HFF-Myc (cell line): ENCODE measurements around the gene GPR171.
A peak's percentile ranks its signal among the peaks of the same experiment; 100 is the strongest.

Source experiments
- DNase-seq: peaks from one replicate; pipeline ENCODE4 v3.0.0-alpha.2; 2011; ENCODE audit warnings: low read depth; ENCODE audit errors: extremely low read depth
- H3K4me3 ChIP-seq: replicated peaks from 2 replicates; pipeline ENCODE4 v1.5.1; 2011; ENCODE audit warnings: low read depth, mild to moderate bottlenecking, control low read depth, low read length
- TF ChIP-seq, protein P1 (sequence below): IDR thresholded peaks from 2 replicates; pipeline ENCODE4 v1.5.1; 2012; ENCODE audit warnings: mild to moderate bottlenecking, low read depth, low read length, control low read depth; ENCODE audit errors: missing control alignments

The GPR171 gene

DNA sequence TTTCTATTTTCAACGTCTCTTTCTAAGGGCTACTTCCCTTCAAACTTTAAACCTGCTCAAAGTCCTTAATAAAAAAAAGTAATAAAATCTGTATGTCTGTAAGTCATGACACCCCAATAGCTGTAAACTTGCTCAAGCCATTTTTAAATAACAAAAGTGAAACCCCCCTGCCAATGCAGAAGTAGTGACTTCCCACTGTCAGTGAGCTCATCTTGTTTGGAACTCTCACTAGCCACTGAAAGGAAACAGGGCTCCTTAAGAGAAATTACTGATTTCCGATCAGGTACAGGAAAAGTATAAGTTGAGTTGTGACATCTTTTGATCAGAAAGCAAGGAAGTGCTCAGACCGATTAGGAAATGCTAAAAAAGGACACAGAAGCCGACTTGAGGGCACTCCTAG is 27.6 kb upstream of the GPR171 start:
- TF ChIP-seq, protein P1, sequence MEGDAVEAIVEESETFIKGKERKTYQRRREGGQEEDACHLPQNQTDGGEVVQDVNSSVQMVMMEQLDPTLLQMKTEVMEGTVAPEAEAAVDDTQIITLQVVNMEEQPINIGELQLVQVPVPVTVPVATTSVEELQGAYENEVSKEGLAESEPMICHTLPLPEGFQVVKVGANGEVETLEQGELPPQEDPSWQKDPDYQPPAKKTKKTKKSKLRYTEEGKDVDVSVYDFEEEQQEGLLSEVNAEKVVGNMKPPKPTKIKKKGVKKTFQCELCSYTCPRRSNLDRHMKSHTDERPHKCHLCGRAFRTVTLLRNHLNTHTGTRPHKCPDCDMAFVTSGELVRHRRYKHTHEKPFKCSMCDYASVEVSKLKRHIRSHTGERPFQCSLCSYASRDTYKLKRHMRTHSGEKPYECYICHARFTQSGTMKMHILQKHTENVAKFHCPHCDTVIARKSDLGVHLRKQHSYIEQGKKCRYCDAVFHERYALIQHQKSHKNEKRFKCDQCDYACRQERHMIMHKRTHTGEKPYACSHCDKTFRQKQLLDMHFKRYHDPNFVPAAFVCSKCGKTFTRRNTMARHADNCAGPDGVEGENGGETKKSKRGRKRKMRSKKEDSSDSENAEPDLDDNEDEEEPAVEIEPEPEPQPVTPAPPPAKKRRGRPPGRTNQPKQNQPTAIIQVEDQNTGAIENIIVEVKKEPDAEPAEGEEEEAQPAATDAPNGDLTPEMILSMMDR = no peak
- DNase-seq = no peak
- no peak overlapping the region for H3K4me3 ChIP-seq

DNA sequence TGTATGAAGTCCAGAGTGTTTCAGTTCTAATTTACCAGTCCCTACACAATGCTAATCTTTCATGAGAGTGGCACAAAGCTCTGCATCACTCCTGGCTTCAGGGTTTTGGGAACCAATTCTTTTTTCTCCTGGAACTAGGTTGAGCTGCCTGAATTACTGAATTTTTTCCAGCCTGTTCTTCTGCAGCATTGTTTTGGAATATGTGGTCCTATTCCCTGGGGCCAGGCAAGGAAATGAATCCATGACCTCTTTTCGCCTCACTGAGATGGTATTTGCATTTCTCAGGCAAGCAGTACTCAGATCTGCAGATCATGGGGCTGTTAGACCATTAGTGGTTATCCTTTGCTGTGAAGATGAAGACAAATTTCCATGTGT is 25.6 kb upstream of the GPR171 start:
- TF ChIP-seq, protein P1 = no peak
- H3K4me3 ChIP-seq = no peak overlapping the region
- no peak for DNase-seq

DNA sequence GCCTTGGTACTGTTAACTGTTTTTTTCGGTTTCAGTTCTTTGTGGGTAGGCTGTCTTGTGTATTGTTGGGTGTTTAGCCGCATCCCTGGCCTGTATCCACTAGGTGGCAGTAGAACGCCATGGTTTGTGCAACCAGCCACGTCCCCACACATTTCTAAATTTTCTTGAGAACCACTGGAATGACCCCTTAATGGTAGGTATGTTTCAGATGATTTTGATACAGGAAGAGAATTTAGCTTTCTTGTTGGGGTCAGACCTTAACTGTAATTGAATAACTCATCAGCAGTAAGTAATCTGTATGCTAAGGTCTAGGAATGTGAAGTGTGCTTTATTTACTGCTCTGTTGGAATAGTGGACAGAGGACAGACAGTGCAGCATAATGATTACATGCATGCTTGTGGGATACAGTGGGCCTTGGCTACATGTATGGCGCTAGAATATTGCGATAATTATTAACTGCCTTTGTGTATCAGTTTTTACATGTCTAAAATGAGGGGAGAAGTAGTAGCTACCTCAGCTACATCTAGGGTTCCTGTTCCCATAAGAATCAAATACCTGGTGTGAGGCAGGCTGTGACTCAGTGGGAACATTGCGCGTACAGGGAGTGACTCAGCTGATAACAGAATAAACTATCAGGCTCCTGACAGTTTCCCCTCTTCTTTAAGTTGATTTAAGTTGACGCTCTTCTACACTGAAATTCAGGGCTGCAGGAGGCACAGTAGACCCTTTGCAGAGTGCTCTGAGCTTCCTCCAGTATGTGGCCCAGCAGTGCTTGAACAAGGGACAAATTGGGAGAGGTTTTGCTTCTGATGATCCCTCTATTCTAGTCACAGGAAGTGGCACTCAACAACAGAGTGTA is 25.0 kb upstream of the GPR171 start:
- H3K4me3 ChIP-seq = no peak overlapping the region
- TF ChIP-seq, protein P1 = peak; percentile 93
- DNase-seq = peak; percentile 52

DNA sequence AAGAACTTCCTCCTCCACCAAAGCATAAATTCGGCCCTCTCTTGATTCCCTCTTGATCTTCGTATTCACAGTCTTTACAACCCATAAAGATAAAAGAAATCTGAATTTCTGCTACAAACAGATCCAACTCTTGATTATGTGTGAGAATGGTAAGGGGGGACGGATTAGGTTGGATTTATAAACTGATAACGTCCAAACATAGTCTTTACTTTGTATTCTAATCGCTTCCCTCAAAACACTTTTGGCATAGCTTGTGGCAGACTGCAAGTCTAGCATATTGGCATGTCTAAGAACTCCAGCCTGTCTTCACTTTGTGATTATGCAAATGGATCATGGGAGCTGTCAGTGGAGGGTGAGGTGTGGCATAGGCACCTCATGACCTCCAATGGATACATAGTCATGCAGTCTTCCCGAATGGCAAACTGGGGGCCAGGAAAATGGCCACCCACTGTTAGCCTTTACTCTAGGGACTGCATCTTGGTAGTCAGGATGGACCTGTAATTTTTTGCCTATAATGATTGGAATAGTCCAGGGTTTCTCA is 24.3 kb upstream of the GPR171 start:
- DNase-seq = no peak
- TF ChIP-seq, protein P1 = no peak
- no peak overlapping the region for H3K4me3 ChIP-seq

DNA sequence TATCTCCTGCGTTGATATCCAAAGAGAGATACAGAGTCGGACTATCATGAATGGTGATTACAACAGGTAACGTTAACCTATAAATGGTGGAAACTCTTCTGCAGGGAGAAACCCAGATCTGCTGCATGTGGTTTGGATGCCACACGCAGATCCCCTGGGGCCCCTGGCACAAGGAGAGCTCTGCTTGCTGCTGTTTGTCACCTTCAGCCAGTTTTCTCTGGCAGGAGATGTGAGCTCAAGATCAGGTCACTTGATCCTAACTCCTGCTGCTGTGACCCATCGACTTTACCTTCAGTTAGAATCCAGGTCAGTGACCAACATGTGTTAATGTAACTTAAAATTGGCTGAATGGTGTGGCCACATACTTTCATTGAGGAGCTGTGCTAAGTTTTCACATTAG is 23.8 kb upstream of the GPR171 start:
- no peak for DNase-seq
- no peak overlapping the region for H3K4me3 ChIP-seq
- TF ChIP-seq, protein P1 = no peak

DNA sequence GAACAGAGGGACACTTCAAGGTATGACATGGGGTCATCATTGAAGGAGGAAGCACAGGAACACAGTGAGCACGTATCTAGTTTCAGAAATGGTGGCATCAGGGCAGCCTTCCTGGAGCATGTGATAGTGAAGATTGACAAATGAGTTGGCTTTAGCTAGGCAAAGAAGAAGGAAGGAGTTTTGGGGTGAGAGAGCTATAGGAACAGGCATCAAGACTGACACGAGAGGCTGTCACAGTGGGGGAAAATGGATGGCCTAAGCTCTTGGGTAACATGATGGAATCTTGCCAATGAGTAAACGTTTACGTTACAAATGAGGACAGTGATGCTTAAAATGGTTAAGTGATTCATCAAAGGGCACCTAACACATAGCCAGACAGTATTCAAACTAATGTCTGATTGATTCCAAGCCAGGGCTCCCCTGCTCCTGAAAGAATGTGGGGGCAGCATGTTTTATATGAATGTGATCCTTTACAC is 23.1 kb upstream of the GPR171 start:
- TF ChIP-seq, protein P1 = no peak
- no peak overlapping the region for H3K4me3 ChIP-seq
- DNase-seq = peak; percentile 29
